Activated CD4-positive, alpha-beta T cell treated with anti-CD3 and anti-CD28 coated beads, Interleukin-2, amount 10 ng/mL, durations not matched to agents 7 days and 5 days (primary cell): ENCODE measurements around the gene ACADL. TPM values are rescaled to one million over a fixed set of nuclear protein-coding genes. Genes with fewer than 3 reads are reported as not detected.
"Not testable (repeated sequence)": the region's sequence is repeated elsewhere in the genome, so short reads cannot be mapped to it uniquely, and the experiment has no call there.

ENCODE experiments used
- CTCF ChIA-PET: fragments of 350-600 bp; sonication (Branson Sonifier 250); formaldehyde crosslinking; loops from one replicate; lab custom pipeline; 2021; ENCODE audit warnings: antibody characterized with exemption; lab: Charles Lee
- POLR2A ChIA-PET: fragments of 350-600 bp; sonication (Branson Sonifier 250); formaldehyde crosslinking; loops from one replicate; lab custom pipeline; 2021; ENCODE audit warnings: antibody characterized with exemption; lab: Charles Lee
- DNase-seq: peaks from one replicate; pipeline ENCODE4 v3.0.0-alpha.2; 2020
- H3K27ac Mint-ChIP-seq: one replicate; pipeline ENCODE4 v1.8.0; 2021; ENCODE audit warnings: mild to moderate bottlenecking, moderate library complexity, mixed read lengths
- H3K27me3 Mint-ChIP-seq: one replicate; pipeline ENCODE4 v1.8.0; 2021; ENCODE audit warnings: mixed read lengths
- H3K36me3 Mint-ChIP-seq: one replicate; pipeline ENCODE4 v1.8.0; 2021; ENCODE audit warnings: low read depth, mixed read lengths
- H3K4me1 Mint-ChIP-seq: one replicate; pipeline ENCODE4 v1.8.0; 2021; ENCODE audit warnings: mixed read lengths
- H3K4me3 Mint-ChIP-seq: one replicate; pipeline ENCODE4 v1.8.0; 2021; ENCODE audit warnings: mild to moderate bottlenecking, moderate library complexity, mixed read lengths
- H3K9me3 Mint-ChIP-seq: one replicate; pipeline ENCODE4 v1.8.0; 2021; ENCODE audit warnings: mixed read lengths
- total RNA-seq, 2 experiments: library from RNA; stranded (reverse); gene quantifications; one replicate each; pipeline ENCODE4 v1.2.3, GENCODE V29; 2021

The ACADL gene
- total RNA-seq, 2 experiments from 2014 or later, result not detected

DNA sequence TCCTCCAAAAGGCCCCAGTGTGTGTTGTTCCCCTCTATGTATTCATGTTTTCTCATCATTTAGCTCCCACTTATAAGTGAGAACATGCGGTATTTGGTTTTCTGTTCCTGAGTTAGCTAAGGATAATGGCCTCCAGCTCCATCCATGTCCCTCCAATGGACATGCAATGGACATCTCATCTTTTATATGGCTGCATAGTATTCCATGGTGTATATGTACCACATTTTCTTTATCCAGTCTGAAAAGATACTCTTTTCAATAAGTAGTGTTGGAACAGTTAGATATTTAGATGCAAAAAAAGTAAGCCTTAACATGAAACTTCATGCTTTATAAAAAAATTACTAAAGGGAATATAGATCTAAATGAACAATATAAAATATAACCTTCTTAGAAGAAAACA lies 48.1 kb downstream of the ACADL start:
- CTCF ChIA-PET, DNase-seq, H3K9me3 Mint-ChIP-seq, H3K27ac Mint-ChIP-seq, H3K4me3 Mint-ChIP-seq, H3K36me3 Mint-ChIP-seq, POLR2A ChIA-PET: not testable (repeated sequence)
- Mint-ChIP-seq H3K4me1 (peaks cover 15% of the 10 kb centered on the region), H3K27me3 (peaks cover 28% of the 10 kb centered on the region)

DNA sequence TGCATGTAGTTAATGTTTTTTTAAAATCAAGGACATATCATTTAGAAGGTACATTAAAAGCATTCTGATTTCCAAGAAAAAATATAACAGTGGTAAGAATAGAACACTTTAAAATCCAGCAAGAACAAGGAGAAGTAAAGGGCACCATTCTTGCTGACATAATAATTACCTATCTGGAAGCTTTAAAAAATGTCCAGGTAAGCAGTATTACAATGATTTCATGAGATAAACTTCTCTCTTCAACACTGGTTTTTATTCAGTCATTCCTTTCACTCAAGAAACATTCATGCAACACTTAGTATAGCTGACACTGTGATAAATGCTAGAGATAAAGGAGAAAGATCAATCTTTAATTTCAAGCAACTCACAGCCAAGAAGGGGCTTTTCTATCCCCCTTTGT lies 51.2 kb downstream of the ACADL start:
- CTCF ChIA-PET, result no interaction called here

DNA sequence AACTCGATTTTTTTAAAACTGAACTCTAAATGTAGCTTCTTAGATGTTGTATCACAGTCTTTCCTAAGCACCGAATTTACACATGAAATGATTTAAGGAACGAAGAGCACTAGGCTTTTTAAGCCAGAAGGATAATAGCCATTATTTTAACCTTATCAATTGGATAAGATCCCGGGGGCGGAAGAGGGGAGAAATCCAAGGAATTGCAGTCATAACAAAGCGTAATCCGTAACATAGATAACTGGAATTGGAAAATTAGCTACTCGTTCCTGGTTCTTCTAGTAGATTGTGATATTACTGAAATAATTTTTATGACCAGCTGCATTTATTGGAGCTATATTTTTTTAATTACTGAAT lies 53.0 kb downstream of the ACADL start:
- H3K27ac Mint-ChIP-seq, result no peak overlapping the region
- no peak for DNase-seq
- peaks cover 25% of the 10 kb centered on the region for H3K27me3 Mint-ChIP-seq
- H3K9me3 Mint-ChIP-seq, result peaks cover 4% of the 10 kb centered on the region
- ChIA-PET CTCF (interaction anchor here (1.4 kb wide), 1 partner anchor 9 kb away, joined by 4 read pairs; no protein-coding TSS in a partner anchor), POLR2A (no interaction called here)
- H3K4me1 Mint-ChIP-seq, result peaks cover 29% of the 10 kb centered on the region
- peak overlapping the region; percentile 83 for H3K4me3 Mint-ChIP-seq
- no peaks in the 10 kb centered on the region for H3K36me3 Mint-ChIP-seq

More for the DNA sequence above, 51.2 kb downstream of the ACADL start:
- peaks cover 21% of the 10 kb centered on the region for H3K4me1 Mint-ChIP-seq
- DNase-seq, result no peak
- no peaks in the 10 kb centered on the region for H3K36me3 Mint-ChIP-seq
- no peak overlapping the region for H3K4me3 Mint-ChIP-seq
- H3K27ac Mint-ChIP-seq, result no peak overlapping the region
- POLR2A ChIA-PET, result no interaction called here
- H3K9me3 Mint-ChIP-seq, result peaks cover 4% of the 10 kb centered on the region
- H3K27me3 Mint-ChIP-seq, result peaks cover 28% of the 10 kb centered on the region

DNA sequence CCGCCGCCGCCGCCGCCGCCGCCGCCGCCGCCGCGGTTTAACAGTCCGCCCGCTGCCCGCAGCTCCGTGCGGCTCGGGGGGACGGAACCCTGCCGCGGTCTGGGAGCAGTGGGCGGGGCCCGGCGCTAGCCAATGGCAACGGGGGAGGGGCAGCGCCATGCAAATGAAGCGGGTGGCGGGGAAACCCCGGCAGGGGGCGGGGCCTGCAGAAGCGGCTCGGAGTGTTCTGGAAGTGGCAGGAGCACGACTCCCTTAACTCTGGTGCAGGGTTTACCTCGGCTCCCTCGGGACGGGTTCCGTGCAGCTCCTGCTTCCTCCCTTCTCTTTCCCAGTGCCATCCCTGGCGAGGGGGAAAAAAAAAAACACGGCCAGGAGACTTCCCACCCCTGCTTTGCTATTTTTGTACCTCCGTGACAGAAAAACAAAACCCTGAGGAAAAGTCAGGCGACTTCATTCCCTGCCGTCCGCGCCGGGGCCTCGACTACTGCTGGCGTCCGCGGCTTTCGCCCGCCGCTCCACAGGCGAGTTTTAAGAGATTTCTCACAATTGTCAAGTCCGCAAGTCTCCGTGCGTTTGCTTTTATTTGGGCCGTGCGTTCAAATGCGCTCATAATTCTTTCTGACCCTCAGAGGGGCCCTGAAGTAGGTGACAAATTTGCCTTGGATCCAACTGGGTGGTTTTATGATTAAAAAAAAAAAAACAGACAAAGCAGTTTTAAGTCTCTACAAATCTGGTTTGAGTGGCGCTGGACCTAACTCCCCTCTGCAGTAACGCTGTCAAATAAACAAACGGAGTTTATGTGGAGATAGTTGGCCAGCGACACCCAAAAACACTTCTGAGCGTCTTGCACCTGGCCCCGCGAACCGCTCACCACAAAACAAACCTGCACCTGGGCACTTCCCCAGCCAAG lies 53.7 kb downstream of the ACADL start, which contains the start of gene KANSL1L:
Gene KANSL1L (minus strand): TSS at position 101 of the 910 bp plus-strand sequence. CDS start 16,827 bp downstream, outside the sequence.
- peaks cover 19% of the 10 kb centered on the region for H3K27me3 Mint-ChIP-seq
- ChIA-PET CTCF (interaction anchor here (1.4 kb wide), 1 partner anchor 10 kb away, joined by 4 read pairs; no protein-coding TSS in a partner anchor), POLR2A (no interaction called here)
- H3K36me3 Mint-ChIP-seq, result no peaks in the 10 kb centered on the region
- H3K9me3 Mint-ChIP-seq, result no peaks in the 10 kb centered on the region
- H3K4me3 Mint-ChIP-seq, result peak within 1 kb of the TSS; percentile 99
- peaks cover 29% of the 10 kb centered on the region for H3K4me1 Mint-ChIP-seq
- peak within 1 kb of the TSS; percentile 97 for H3K27ac Mint-ChIP-seq
- DNase-seq, result peak; percentile 96

DNA sequence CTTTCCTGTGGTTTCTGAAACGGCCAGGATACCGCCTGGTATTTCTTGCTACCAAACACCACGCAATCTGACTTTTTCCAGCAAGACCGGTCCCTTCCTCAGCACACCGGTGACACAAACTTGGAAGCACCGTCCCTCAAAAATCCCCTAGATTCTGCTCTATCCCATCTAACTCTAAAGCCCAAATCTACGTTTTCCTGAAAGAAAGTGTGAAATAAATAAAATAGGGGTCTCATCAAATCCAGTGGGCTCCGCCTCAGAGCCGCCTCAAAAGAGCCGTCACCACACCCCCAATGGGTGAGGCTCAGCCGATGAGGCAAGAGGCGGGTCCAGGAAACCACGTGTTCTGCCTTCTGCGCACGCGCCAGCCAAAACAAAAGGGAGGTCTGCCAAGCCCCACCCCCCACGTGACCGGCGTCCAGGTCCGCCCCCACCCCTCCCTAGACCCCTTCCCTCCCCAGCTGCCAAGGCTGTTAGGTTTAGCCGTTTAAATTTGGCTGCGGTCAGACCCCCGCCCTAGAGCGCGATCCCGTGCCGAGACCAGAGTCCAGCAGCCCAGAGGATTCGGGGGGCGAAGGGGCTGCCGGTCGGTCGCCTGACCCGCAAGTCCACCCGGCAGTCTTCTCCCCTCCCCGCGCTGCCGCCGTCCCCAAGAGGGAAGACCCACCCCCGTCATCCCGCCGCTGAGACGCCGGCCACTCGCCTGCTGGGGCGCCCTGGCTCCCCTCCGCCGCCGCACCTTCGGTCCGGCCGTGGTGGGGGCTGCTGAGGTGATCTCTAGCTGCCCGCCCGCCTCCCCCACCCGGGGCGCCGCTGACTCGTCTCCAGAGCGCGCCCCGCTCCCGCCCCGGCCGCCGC lies 54.6 kb downstream of the ACADL start:
- Mint-ChIP-seq H3K36me3 (no peaks in the 10 kb centered on the region), H3K27me3 (peaks cover 17% of the 10 kb centered on the region), H3K4me3 (peak overlapping the region; percentile 99), H3K4me1 (peaks cover 29% of the 10 kb centered on the region), H3K9me3 (no peaks in the 10 kb centered on the region), H3K27ac (peak overlapping the region; percentile 97)
- CTCF ChIA-PET, result no interaction called here
- peak; percentile 98 for DNase-seq
- POLR2A ChIA-PET, result no interaction called here

DNA sequence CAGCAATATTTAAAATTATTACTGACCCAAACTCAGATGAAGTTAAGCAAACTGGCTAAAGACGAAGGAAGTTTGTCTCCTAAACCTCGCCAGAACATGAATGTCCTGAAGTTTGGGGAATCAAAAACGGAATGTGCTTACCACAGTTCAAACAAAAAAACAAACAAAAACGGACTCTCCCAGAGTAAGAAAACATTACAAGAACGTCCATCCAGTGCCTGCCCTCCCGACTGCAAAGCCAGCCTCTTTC lies 55.1 kb downstream of the ACADL start:
- ChIA-PET CTCF (no interaction called here), POLR2A (no interaction called here)
- Mint-ChIP-seq H3K27ac (peak overlapping the region; percentile 97), H3K4me3 (peak overlapping the region; percentile 99), H3K9me3 (no peaks in the 10 kb centered on the region), H3K4me1 (peaks cover 29% of the 10 kb centered on the region), H3K36me3 (no peaks in the 10 kb centered on the region), H3K27me3 (peaks cover 15% of the 10 kb centered on the region)
- DNase-seq, result no peak

DNA sequence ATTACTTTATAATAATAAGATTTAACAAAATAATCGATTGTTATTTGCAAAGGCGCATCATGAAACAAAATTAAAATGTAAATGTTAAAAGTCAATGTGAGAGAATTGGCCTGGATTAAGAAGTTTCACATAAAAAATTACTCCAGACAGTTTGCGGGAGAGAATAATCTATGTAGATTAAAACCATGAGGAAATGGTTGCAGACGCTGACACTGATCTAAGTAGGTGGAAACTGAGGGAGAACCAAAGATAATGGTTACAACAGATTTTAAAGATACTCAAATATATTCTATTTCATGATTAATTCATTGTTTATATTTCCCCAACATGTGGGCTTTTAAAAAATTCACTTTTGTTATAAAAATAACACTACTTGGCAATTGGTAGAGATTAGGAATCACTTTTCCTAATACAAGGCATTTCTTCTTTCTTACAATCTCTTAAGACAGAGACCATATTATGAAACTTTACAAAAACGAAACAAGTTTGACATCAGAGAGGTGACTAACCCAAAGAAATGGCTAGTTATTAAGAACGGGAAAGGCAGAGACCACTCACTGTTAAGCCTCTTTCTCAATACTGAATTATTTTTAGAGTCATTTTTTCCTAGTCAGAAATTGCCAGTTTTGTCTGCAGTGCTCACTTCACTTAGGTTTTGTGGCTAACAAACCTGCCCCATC lies 55.6 kb downstream of the ACADL start:
- ChIA-PET POLR2A (no interaction called here), CTCF (no interaction called here)
- H3K27ac Mint-ChIP-seq, result peak overlapping the region; percentile 97
- no peak for DNase-seq
- H3K9me3 Mint-ChIP-seq, result no peaks in the 10 kb centered on the region
- H3K4me3 Mint-ChIP-seq, result peak overlapping the region; percentile 99
- peaks cover 29% of the 10 kb centered on the region for H3K4me1 Mint-ChIP-seq
- H3K27me3 Mint-ChIP-seq, result peaks cover 13% of the 10 kb centered on the region
- no peaks in the 10 kb centered on the region for H3K36me3 Mint-ChIP-seq

DNA sequence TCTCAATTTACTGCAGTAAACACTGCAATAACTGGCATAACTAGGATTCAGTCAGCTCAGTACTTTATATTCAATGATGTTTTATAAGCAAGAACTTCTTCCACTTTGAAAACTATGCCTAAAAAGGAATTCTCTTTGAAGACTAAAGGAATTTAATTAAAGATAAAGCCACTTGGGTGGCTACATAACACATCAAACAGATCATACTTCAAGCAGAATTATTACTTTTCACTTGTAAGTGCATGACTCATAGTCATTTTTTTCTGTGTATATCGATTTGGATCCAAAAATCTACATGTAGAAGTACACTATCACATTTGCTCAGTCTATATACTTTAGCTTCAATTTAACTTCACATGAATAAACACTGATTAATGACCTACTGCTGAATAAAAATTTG lies 58.0 kb downstream of the ACADL start:
- ChIA-PET CTCF (interaction anchor here (1.0 kb wide), 1 partner anchor 9 kb away, joined by 3 read pairs; no protein-coding TSS in a partner anchor), POLR2A (no interaction called here)
- no peak for DNase-seq
- Mint-ChIP-seq H3K27me3 (peaks cover 5% of the 10 kb centered on the region), H3K9me3 (no peaks in the 10 kb centered on the region), H3K27ac (no peak overlapping the region), H3K4me3 (no peak overlapping the region), H3K36me3 (no peaks in the 10 kb centered on the region), H3K4me1 (peaks cover 37% of the 10 kb centered on the region)

DNA sequence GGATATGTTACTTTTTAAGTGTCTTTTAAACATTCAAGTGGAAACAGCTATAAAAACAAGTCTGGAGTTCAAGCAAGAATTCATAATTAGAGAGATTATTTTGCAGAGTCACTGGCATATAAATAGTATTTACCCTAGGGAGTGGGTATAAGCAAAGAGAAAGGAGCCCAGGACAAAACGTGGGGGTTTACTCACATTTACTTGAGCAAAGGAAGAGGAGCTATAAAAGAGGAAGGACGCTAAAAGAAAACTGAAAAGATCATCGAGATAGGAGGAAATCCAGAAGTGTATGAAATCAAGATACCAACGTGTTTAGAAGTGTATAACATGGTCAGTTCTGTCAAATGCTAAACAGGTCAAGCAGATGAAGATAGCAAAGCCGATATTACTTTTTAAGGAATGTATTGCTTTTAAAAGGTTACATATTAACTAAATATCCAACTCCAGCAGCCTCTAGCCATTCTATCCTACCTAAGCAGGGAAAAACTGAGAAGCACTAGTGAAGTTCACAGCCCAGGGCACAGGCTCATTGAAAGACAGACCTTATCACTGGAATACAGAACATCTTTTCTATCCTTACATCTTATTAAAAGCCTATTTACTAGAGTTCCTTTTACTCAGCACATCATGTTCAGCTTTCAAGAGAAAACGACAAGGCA lies 62.7 kb downstream of the ACADL start:
- H3K9me3 Mint-ChIP-seq, result peaks cover 2% of the 10 kb centered on the region
- no peak overlapping the region for H3K27ac Mint-ChIP-seq
- ChIA-PET CTCF (interaction anchor here (1.0 kb wide), 1 partner anchor 16 kb away, joined by 3 read pairs; no protein-coding TSS in a partner anchor), POLR2A (no interaction called here)
- H3K27me3 Mint-ChIP-seq, result no peaks in the 10 kb centered on the region
- no peak for DNase-seq
- H3K4me1 Mint-ChIP-seq, result peaks cover 12% of the 10 kb centered on the region
- no peak overlapping the region for H3K4me3 Mint-ChIP-seq
- peaks cover 2% of the 10 kb centered on the region for H3K36me3 Mint-ChIP-seq

DNA sequence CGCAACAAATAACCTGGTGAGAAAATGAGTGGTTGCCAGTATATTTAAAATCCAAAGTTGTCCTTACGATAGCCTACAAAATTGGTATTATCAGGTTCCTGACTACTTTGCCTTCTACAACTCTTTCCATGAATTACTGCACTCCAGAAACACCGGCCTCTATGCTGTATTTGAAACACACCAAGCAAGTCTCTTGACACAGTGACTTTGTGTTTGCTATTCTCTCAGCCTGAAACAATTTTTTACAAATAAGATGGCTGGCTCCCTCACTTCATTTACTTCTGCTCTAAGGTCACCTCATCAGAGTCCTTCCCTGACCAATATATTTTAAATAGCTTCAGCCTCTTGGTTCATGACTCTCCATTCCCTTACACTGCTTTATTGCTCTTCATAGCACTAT lies 66.2 kb downstream of the ACADL start:
- no peaks in the 10 kb centered on the region for H3K27me3 Mint-ChIP-seq
- DNase-seq, result no peak

DNA sequence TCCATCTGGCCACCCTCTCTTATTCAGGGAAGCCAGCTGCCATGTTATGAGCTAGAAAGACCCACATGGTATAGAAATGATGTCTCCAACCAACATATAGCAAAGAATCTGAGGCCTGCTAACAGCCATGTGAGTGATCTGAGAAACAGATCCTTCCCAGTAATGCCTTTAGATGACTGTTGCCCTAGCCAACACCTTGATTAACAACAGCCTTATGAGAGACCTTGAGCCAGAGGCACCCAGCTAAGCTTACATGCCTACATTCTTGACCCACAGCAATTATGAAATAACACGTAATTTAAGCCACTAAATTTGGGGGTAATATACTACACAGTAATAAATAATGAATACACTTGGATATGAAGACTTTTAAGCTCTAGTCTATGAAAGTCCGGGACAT lies 67.0 kb downstream of the ACADL start:
- Mint-ChIP-seq H3K4me3 (no peak overlapping the region), H3K4me1 (peaks cover 10% of the 10 kb centered on the region), H3K27me3 (no peaks in the 10 kb centered on the region), H3K36me3 (peaks cover 9% of the 10 kb centered on the region), H3K27ac (no peak overlapping the region), H3K9me3 (peaks cover 2% of the 10 kb centered on the region)
- ChIA-PET CTCF (interaction anchor here (0.6 kb wide), 1 partner anchor 94 kb away, joined by 4 read pairs; no protein-coding TSS in a partner anchor), POLR2A (interaction anchor here (0.6 kb wide), 1 partner anchor 8 kb away, joined by 3 read pairs; no protein-coding TSS in a partner anchor)
- DNase-seq, result no peak

More for the DNA sequence above, 66.2 kb downstream of the ACADL start:
- Mint-ChIP-seq H3K36me3 (peaks cover 4% of the 10 kb centered on the region), H3K4me3 (no peak overlapping the region), H3K27ac (no peak overlapping the region), H3K4me1 (peaks cover 12% of the 10 kb centered on the region), H3K9me3 (peaks cover 2% of the 10 kb centered on the region)
- ChIA-PET POLR2A (interaction anchor here (0.6 kb wide), 1 partner anchor 9 kb away, joined by 3 read pairs; no protein-coding TSS in a partner anchor), CTCF (no interaction called here)

DNA sequence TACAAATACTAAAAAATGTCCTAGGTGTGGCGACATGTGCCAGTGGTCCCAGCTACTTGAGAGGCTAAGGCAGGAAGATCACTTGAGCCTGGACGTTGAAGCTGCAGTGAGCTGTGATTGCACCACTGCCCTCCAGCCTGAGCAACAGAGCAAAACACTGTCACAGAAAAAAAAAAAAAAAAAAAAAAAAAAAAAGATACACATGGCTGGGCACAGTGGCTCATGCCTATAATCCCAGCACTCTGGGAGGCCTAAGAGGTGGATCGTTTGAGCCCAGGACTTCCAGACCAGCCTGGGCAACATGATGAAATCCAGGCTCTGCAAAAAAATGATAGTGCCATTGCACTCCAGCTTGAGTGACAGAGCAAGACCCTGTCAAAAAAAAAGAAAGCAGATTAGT lies 67.7 kb downstream of the ACADL start:
- Mint-ChIP-seq H3K36me3 (peaks cover 9% of the 10 kb centered on the region), H3K9me3 (peaks cover 2% of the 10 kb centered on the region), H3K4me3 (no peak overlapping the region), H3K4me1 (peaks cover 4% of the 10 kb centered on the region), H3K27ac (no peak overlapping the region), H3K27me3 (no peaks in the 10 kb centered on the region)
- DNase-seq, result no peak
- POLR2A ChIA-PET, result no interaction called here
- CTCF ChIA-PET, result no interaction called here
